Measurements from ENCODE around the gene IL4I1. TPM values are rescaled to one million over a fixed set of nuclear protein-coding genes. Genes with fewer than 3 reads are reported as not detected.
A peak's percentile ranks its signal among the peaks of the same experiment; 100 is the strongest.

IL4I1 gene
- total and polyA plus RNA-seq, 2 experiments from 2014 or later: not detected

DNA sequence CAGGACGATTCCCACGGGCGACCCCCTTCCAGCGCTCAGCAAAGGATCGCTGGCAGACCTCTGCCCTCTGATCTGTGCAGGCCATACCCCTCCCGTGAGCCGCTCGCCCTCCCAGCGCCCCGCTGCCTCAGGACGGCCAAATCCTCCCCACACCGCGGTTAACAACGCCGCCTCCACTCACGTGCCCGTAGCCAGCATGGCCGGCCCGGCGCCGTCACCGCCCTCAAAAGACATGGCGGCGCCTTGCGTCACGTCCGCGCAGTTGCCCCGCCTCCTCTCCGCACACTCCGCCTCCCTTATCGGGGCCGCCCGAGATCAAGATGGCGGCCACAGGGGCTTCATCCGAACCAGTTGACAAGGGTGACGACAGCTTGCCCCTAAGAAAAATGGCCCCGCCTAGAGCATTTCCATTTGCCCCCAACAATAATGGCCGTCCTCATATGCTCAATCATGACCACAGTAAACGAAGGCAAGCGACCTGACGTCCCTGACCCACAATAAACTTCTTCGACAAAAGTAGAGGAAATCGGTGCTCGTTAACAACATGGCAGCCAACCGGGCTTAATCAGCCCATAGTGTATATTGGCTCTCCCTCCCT, 20.2 kb downstream of the IL4I1 start:
- H3K4me1 ChIP-seq (ENCODE audit: low read depth): no peaks in the 10 kb centered on the region
- no peaks in the 10 kb centered on the region for H3K9me3 ChIP-seq (ENCODE audit: low read depth)
- H3K27me3 ChIP-seq: no peaks in the 10 kb centered on the region
- DNase-seq (ENCODE audit: low read depth in 1 of 2, low spot score in 1 of 2): peak; percentile 99 to 100
- peaks cover 10% of the 10 kb centered on the region for H3K36me3 ChIP-seq
- TF ChIP-seq, protein P1, sequence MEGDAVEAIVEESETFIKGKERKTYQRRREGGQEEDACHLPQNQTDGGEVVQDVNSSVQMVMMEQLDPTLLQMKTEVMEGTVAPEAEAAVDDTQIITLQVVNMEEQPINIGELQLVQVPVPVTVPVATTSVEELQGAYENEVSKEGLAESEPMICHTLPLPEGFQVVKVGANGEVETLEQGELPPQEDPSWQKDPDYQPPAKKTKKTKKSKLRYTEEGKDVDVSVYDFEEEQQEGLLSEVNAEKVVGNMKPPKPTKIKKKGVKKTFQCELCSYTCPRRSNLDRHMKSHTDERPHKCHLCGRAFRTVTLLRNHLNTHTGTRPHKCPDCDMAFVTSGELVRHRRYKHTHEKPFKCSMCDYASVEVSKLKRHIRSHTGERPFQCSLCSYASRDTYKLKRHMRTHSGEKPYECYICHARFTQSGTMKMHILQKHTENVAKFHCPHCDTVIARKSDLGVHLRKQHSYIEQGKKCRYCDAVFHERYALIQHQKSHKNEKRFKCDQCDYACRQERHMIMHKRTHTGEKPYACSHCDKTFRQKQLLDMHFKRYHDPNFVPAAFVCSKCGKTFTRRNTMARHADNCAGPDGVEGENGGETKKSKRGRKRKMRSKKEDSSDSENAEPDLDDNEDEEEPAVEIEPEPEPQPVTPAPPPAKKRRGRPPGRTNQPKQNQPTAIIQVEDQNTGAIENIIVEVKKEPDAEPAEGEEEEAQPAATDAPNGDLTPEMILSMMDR (IDR thresholded peaks at IDR 0.05; ENCODE audit: low read depth, low read length): no peak
- H3K4me3 ChIP-seq: peak overlapping the region; percentile 76
- H3K27ac ChIP-seq: peak overlapping the region; percentile 99

DNA sequence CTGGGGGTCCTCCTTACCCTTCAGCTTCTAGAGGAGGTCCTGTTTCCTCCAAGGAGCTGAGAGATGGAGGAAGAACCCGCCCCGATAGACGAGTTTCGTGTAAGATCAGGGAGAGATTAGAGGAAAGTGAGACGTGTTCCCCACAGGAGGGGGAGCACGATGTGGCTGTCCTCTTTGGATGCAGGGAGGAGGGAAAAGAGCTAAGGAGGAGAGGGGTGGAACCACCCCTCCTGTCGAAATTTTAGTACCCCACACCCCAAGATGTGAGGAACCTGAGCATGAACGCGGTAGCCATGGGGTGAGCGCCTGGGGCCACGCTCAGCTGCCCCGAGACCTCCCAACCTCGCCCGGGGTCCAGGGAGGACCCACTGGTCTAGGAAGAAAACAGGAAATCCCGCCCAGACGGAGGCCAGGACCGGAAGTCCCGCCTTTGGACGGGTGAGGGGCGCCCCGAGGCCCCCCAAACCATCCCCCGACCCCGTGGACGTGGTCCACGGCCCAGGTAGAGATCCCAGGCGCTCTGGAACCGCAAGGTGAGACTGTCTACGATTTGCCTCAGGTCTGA, 20.7 kb downstream of the IL4I1 start:
- DNase-seq (ENCODE audit: low read depth in 1 of 2, low spot score in 1 of 2): peak; percentile 51 to 68
- TF ChIP-seq, protein P1 (IDR thresholded peaks at IDR 0.05; ENCODE audit: low read depth, low read length): no peak
- Histone ChIP-seq H3K27me3 (no peaks in the 10 kb centered on the region), H3K9me3 (ENCODE audit: low read depth) (no peaks in the 10 kb centered on the region), H3K4me1 (ENCODE audit: low read depth) (no peaks in the 10 kb centered on the region), H3K27ac (peak overlapping the region; percentile 99), H3K36me3 (peaks cover 10% of the 10 kb centered on the region), H3K4me3 (peak overlapping the region; percentile 76)

DNA sequence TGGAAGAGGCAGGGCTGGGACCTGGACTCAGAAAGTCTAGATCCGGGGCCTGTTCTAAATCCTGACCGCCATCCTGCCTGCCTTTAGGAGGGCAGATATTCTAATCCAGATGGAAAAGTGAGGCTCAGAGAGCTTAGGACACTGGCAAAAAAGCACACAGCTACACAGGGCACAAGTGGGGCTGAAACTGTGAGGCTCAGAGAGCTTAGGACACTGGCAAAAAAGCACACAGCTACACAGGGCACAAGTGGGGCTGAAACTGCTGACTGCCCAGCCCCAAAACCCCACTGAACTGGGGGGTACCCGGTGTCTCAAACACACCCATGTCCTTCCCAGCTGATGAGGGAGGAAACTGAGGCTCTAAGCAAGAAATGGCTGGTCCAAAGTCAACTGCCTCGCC, 21.5 kb downstream of the IL4I1 start:
- Histone ChIP-seq H3K27me3 (no peaks in the 10 kb centered on the region), H3K4me1 (ENCODE audit: low read depth) (no peaks in the 10 kb centered on the region), H3K36me3 (peaks cover 3% of the 10 kb centered on the region), H3K27ac (peak overlapping the region; percentile 99), H3K4me3 (peak overlapping the region; percentile 76), H3K9me3 (ENCODE audit: low read depth) (no peaks in the 10 kb centered on the region)
- TF ChIP-seq, protein P1 (IDR thresholded peaks at IDR 0.05; ENCODE audit: low read depth, low read length): no peak
- DNase-seq (ENCODE audit: low read depth in 1 of 2, low spot score in 1 of 2): no peak

DNA sequence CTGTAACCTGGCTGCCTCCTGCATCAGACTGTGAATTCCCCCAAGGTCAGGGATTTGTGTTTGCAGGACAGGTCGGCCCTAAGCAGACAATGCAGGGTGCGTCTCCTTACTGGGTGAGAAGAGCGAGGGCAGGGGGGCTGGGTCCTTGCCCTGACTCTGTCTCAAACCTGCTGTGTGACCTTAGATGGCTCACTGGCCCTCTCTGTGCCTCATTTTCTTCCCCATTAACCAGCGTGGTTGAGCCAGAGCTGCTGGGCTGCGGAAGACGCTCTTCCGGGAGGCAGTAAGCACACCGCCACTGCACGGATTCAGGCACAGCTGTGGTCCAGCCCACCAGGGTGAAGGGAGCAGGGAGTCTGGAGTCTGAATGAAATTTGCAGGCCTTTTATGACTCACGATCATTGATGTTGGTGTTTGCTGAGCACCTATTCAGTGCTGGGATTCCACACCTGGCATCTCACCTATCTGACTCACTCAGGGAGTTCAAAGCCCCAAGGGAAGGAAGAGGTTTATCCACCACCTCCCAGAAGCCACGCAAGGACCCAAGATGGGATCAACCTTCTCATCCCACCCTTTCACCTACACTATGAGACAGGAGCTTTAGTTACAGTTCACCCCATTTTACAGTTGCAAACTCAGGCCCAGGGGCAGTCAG, 22.1 kb downstream of the IL4I1 start:
- no peak for DNase-seq (ENCODE audit: low read depth in 1 of 2, low spot score in 1 of 2)
- no peaks in the 10 kb centered on the region for H3K36me3 ChIP-seq
- TF ChIP-seq, protein P1 (IDR thresholded peaks at IDR 0.05; ENCODE audit: low read depth, low read length): no peak
- no peaks in the 10 kb centered on the region for H3K4me1 ChIP-seq (ENCODE audit: low read depth)
- no peaks in the 10 kb centered on the region for H3K9me3 ChIP-seq (ENCODE audit: low read depth)
- H3K27ac ChIP-seq: no peak overlapping the region
- no peak overlapping the region for H3K4me3 ChIP-seq
- no peaks in the 10 kb centered on the region for H3K27me3 ChIP-seq

DNA sequence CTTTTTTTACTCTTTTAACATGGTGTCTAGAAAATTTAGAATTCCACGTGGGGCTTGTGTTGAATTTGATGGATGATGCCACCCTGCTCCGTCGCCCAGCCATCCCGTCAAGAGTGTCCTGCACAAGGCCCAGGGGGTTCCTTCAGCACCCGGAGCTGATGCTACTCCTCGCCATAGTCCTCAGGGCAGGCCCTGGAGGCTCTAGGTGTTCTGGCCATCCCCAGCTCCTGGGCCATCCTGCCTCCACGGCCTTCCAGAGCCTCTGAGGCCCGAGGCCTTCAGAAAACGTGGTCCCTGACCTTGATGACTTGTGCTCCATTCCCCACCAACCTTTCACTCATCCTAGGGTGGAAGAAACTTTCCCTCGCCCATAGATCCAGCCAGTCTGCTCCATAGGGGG, 22.9 kb downstream of the IL4I1 start:
- Histone ChIP-seq H3K36me3 (no peaks in the 10 kb centered on the region), H3K27me3 (no peaks in the 10 kb centered on the region), H3K4me1 (ENCODE audit: low read depth) (no peaks in the 10 kb centered on the region), H3K4me3 (no peak overlapping the region), H3K9me3 (ENCODE audit: low read depth) (no peaks in the 10 kb centered on the region), H3K27ac (no peak overlapping the region)
- DNase-seq (ENCODE audit: low read depth in 1 of 2, low spot score in 1 of 2): no peak
- TF ChIP-seq, protein P1 (IDR thresholded peaks at IDR 0.05; ENCODE audit: low read depth, low read length): no peak
